Thyroid gland (tissue), 4 donors: Measurements from ENCODE around the gene SGIP1. TPM values are rescaled to one million over a fixed set of nuclear protein-coding genes. Genes with fewer than 3 reads are reported as not detected.

Experiments
- DNase-seq, 2 donors: peaks; one replicate each; pipeline ENCODE4 v3.0.0-alpha.2; 2019
- H3K27ac ChIP-seq, 3 donors: fragments of 200-600 bp; sonication (generic); 1 replicate in 2 of 3; 2 replicates in 1 of 3; pipeline ENCODE4 v1.5.1; 2016 to 2019; ENCODE audit warnings: mild to moderate bottlenecking in 1 of 3, moderate library complexity in 1 of 3
- H3K27me3 ChIP-seq: fragments of 200-600 bp; sonication (generic); one replicate; pipeline ENCODE4 v1.5.1; 2019
- H3K36me3 ChIP-seq, 2 donors: fragments of 200-600 bp; sonication (generic); one replicate each; pipeline ENCODE4 v1.5.1; 2016 to 2019
- H3K4me1 ChIP-seq, 2 donors: fragments of 200-600 bp; sonication (generic); one replicate each; pipeline ENCODE4 v1.5.1; 2017 to 2019
- H3K4me3 ChIP-seq, 3 donors: fragments of 200-600 bp; sonication (generic); replicated peaks in 1 of 3; 1 replicate in 2 of 3; 2 replicates in 1 of 3; pipeline ENCODE4 v1.5.1; 2016; ENCODE audit warnings: mild to moderate bottlenecking in 1 of 3
- H3K9me3 ChIP-seq: fragments of 200-600 bp; sonication (generic); one replicate; pipeline ENCODE4 v1.5.1; 2017
- POLR2A ChIP-seq, 2 donors: fragments of 450-650 bp; IDR thresholded peaks; one replicate each; pipeline ENCODE4 v1.6.1; 2017; ENCODE audit warnings: antibody characterized with exemption in 2 of 2, mild to moderate bottlenecking in 2 of 2, moderate library complexity in 1 of 2
- WGBS, 2 donors: methylation state at CpG; one replicate each; pipeline ENCODE4 v1.1.5; 2017; 5-methylcytosine and 5-hydroxymethylcytosine counted together
- intact Hi-C: fragments of 100-400 bp; cut with DNase I; formaldehyde crosslinking; loops from one replicate; pipeline ENCODE4 v1.15.1; 2023
- total RNA-seq, 4 donors: library from RNA; depleted of rRNA; stranded (reverse); fragments of >200 nt; gene quantifications; one replicate each; pipeline ENCODE4 v1.2.3, GENCODE V29; 2016
- TF ChIP-seq, protein P1 (sequence below), 6 experiments: fragments of 200-600 bp in 3 of 6; fragments of 450-650 bp in 3 of 6; sonication (generic) in 3 of 6; IDR thresholded peaks; one replicate each; pipeline ENCODE4 v1.5.1; 2016 to 2019; ENCODE audit warnings: antibody characterized with exemption in 6 of 6, mild to moderate bottlenecking in 2 of 6, inconsistent platforms in 1 of 6, moderate library complexity in 1 of 6

SGIP1 gene
- total RNA-seq, 4 donors from 2014 or later, result 18.7 to 25.6 (median 22.4) TPM

DNA sequence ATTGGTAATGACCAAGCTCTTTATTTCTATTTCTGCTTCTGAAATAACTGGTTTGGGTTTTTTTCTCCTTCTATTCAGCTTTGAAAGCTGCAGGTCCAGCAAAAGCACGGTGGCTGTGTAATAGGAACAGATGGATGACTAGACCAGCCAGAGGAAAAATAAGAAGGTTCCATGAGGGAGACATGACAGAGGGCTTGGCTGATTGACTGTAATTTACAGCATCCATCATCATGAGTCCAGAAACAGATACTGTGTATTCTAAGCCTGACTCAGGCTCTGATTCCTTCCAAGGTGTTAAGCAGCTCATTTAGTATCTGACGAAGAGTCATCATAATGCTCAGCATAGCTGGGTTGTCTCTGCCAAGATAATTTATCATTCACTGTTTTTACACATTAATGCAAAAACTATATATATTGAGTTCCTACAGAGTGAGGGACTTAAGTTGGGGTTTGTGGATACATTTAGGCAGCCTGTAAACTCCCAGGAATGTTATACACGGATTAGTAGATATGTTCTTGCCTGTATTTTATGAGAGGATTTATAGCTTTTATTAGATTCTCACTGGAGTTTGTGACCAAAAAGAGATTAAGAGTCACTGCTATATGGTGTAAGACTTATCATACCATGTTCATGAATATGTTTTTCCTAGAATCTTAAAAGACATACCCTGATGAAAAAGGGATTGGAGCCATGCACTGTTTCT lies 72.6 kb downstream of the SGIP1 start:
- H3K36me3 ChIP-seq, result no peaks in the 10 kb centered on the region
- 80 to 91% methylated on average over 3 of the region's 3 CpGs for WGBS, 2 donors

DNA sequence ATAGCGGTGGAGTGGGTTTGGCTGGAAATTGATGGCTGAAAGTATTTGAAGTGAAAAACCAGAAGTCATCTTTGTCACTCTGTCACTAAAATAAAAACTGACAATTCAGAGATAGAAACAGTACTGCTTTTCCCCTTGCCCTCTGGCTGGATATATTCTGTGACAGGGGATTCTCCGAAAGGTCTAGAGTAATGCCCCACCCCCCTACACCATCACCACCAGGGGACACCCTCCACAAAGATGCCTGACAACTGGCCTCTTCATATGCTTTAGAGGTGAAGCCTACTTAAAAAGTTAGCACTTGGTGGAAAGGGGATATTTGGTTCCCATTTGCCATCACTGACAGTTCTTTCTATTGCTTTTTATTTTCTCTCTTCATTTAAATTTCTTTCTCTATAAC lies 73.5 kb downstream of the SGIP1 start:
- H3K27me3 ChIP-seq, result no peaks in the 10 kb centered on the region
- TF ChIP-seq, protein P1, sequence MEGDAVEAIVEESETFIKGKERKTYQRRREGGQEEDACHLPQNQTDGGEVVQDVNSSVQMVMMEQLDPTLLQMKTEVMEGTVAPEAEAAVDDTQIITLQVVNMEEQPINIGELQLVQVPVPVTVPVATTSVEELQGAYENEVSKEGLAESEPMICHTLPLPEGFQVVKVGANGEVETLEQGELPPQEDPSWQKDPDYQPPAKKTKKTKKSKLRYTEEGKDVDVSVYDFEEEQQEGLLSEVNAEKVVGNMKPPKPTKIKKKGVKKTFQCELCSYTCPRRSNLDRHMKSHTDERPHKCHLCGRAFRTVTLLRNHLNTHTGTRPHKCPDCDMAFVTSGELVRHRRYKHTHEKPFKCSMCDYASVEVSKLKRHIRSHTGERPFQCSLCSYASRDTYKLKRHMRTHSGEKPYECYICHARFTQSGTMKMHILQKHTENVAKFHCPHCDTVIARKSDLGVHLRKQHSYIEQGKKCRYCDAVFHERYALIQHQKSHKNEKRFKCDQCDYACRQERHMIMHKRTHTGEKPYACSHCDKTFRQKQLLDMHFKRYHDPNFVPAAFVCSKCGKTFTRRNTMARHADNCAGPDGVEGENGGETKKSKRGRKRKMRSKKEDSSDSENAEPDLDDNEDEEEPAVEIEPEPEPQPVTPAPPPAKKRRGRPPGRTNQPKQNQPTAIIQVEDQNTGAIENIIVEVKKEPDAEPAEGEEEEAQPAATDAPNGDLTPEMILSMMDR (IDR thresholded peaks at IDR 0.05), result no peak
- no peak for TF ChIP-seq POLR2A (IDR thresholded peaks at IDR 0.05)
- no peaks in the 10 kb centered on the region for H3K4me1 ChIP-seq
- no peak overlapping the region for H3K4me3 ChIP-seq
- intact Hi-C loops, result no loop called here
- no peak overlapping the region for H3K27ac ChIP-seq
- no peaks in the 10 kb centered on the region for H3K36me3 ChIP-seq
- no peak for DNase-seq
- no peaks in the 10 kb centered on the region for H3K9me3 ChIP-seq
- WGBS, 2 donors, result 93 to 94% methylated on average over 2 of the region's 2 CpGs

More for the DNA sequence above, 72.6 kb downstream of the SGIP1 start:
- TF ChIP-seq POLR2A (IDR thresholded peaks at IDR 0.05), result no peak
- TF ChIP-seq, protein P1 (IDR thresholded peaks at IDR 0.05), result no peak
- DNase-seq, result no peak
- intact Hi-C loops, result no loop called here
- H3K9me3 ChIP-seq, result no peaks in the 10 kb centered on the region
- no peaks in the 10 kb centered on the region for H3K4me1 ChIP-seq
- no peak overlapping the region for H3K27ac ChIP-seq
- no peaks in the 10 kb centered on the region for H3K27me3 ChIP-seq
- H3K4me3 ChIP-seq, result no peak overlapping the region

DNA sequence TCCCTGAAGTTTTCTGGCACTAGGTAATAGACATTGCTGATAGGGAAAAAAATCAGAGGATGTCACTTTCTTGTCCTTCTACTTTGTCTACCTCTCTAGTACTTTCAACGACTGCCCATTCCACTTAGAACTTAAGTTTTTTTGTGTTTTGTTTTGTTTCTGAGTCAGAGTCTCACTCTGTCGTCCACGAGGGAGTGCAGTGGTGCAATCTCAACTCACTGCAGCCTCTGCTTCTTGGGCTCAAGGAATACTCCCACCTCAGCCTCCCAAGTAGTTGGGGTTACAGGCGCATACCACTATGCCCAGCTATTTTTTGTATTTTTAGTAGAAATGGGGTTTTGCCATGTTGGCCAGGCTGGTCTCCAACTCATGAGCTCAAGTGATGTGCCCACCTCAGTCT lies 79.2 kb downstream of the SGIP1 start:
- TF ChIP-seq, protein P1 (IDR thresholded peaks at IDR 0.05), result no peak
- no peak for TF ChIP-seq POLR2A (IDR thresholded peaks at IDR 0.05)
- H3K4me1 ChIP-seq, result no peaks in the 10 kb centered on the region
- no peak overlapping the region for H3K27ac ChIP-seq
- no peaks in the 10 kb centered on the region for H3K27me3 ChIP-seq
- WGBS, 2 donors, result 63 to 65% methylated on average over 4 of the region's 4 CpGs
- no peaks in the 10 kb centered on the region for H3K9me3 ChIP-seq
- intact Hi-C loops, result no loop called here
- DNase-seq, result no peak
- no peaks in the 10 kb centered on the region for H3K36me3 ChIP-seq
- H3K4me3 ChIP-seq, result no peak overlapping the region

DNA sequence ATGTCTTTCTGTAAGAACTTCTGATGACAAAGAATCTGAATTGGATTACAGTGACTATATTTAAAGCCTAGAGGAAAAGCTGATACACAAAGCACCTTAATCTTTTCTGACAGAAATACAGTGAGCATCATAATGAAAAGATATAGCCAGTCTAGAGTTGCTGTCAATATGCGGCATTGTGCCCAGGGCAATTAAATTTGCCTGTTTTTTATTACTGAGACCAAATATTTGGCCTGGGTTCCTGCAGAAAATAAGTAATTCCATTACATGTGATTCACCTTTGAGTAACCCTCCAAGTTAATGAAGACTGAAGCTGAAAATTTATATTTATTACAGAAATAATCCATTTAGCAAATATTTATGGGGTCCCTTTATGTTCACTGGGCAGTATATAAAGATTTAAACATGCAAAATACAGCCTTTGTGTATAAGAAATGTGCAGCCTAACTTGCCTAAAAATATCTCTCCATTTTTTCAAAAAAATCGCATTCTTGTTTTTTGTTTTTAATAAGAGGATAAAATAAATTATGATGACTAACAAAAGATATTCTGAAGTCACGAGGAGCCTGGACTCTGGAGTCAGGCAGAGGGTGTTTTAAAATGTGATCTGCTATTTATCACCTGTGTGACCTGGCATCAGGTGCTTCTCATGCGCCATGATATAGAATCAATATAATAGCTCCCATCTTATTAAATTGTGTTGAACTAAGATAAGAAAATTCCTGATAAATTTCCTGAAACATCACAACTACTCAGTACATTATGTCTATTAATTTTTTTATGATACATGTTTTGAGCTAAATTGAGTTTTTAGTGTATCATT lies 83.6 kb downstream of the SGIP1 start:
- Histone ChIP-seq H3K9me3 (no peaks in the 10 kb centered on the region), H3K4me3 (no peak overlapping the region), H3K27ac (no peak overlapping the region), H3K4me1 (no peaks in the 10 kb centered on the region), H3K36me3 (no peaks in the 10 kb centered on the region), H3K27me3 (no peaks in the 10 kb centered on the region)
- no peak for DNase-seq
- TF ChIP-seq, protein P1 (IDR thresholded peaks at IDR 0.05), result no peak
- TF ChIP-seq POLR2A (IDR thresholded peaks at IDR 0.05), result no peak
- intact Hi-C loops, result no loop called here
- 91 to 97% methylated on average over 4 of the region's 4 CpGs for WGBS, 2 donors

DNA sequence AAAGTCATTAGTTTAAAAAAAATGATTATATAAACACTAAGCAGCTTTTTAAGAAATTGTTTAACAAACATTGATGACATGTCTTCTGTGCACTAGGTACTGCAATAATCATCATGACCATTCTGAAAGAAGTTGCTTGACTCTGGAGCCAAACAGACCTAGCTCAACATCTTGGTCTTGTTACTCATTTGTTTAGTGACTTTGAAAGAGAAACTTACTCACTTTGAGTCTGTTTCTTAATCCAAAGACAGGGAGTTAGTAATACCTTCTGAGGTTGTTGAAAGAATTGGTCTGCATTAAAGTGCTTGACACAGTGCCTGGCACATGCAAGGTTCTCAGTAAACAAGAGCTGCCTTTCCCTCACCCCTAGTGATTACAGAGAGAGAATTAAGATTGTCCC lies 84.4 kb downstream of the SGIP1 start:
- TF ChIP-seq, protein P1 (IDR thresholded peaks at IDR 0.05), result no peak
- TF ChIP-seq POLR2A (IDR thresholded peaks at IDR 0.05), result no peak
- no peak for DNase-seq
- Histone ChIP-seq H3K27me3 (no peaks in the 10 kb centered on the region), H3K4me1 (no peaks in the 10 kb centered on the region), H3K9me3 (no peaks in the 10 kb centered on the region), H3K36me3 (no peaks in the 10 kb centered on the region), H3K4me3 (no peak overlapping the region), H3K27ac (no peak overlapping the region)
- intact Hi-C loops, result no loop called here
